Lung (tissue), 12 donors: Measurements from ENCODE around the gene TLX3. TPM values are rescaled to one million over a fixed set of nuclear protein-coding genes. Genes with fewer than 3 reads are reported as not detected.

Experiments
- ATAC-seq: fragments of 200-7000 bp; cut with Tn5 transposase; one replicate; pipeline ENCODE4 v1.9.1; 2020; ENCODE audit warnings: moderate number of reproducible peaks; ENCODE audit not compliant: insufficient read depth, low FRiP score
- DNase-seq, 3 donors: peaks; one replicate each; pipeline ENCODE4 v3.0.0-alpha.2; 2013 to 2017
- H3K27ac ChIP-seq, 2 donors: one replicate each; pipeline ENCODE4 v1.5.1; 2013; ENCODE audit warnings: mild to moderate bottlenecking in 2 of 2, moderate library complexity in 2 of 2, control low read depth in 1 of 2, inconsistent platforms in 1 of 2, low read depth in 1 of 2, low read length in 1 of 2
- H3K27me3 ChIP-seq, 3 donors: one replicate each; pipeline ENCODE4 v1.5.1; 2013; ENCODE audit warnings: low read length in 2 of 3; ENCODE audit not compliant: control insufficient read depth in 3 of 3, insufficient read depth in 3 of 3
- H3K36me3 ChIP-seq, 4 donors: one replicate each; pipeline ENCODE4 v1.5.1; 2013; ENCODE audit warnings: low read length in 4 of 4, mild to moderate bottlenecking in 1 of 4, moderate library complexity in 1 of 4; ENCODE audit not compliant: control insufficient read depth in 4 of 4, insufficient read depth in 4 of 4
- H3K4me1 ChIP-seq, 5 donors: one replicate each; pipeline ENCODE4 v1.5.1; 2013; ENCODE audit warnings: low read length in 5 of 5, mild to moderate bottlenecking in 2 of 5, moderate library complexity in 1 of 5; ENCODE audit not compliant: control insufficient read depth in 5 of 5, insufficient read depth in 5 of 5
- H3K4me3 ChIP-seq: one replicate; pipeline ENCODE4 v1.5.1; 2013; ENCODE audit warnings: mild to moderate bottlenecking, control low read depth, moderate library complexity
- H3K9ac ChIP-seq, 2 donors: one replicate each; pipeline ENCODE4 v1.5.1; 2013; ENCODE audit warnings: low read length in 2 of 2, control low read depth in 1 of 2; ENCODE audit not compliant: insufficient read depth in 1 of 2
- H3K9me3 ChIP-seq, 4 donors: one replicate each; pipeline ENCODE4 v1.5.1; 2013; ENCODE audit warnings: low read length in 3 of 4, mild to moderate bottlenecking in 1 of 4, moderate library complexity in 1 of 4; ENCODE audit not compliant: control insufficient read depth in 4 of 4, insufficient read depth in 3 of 4
- CTCF ChIP-seq: IDR thresholded peaks from 2 replicates; pipeline ENCODE4 v1.5.1; 2012; ENCODE audit warnings: mild to moderate bottlenecking; ENCODE audit errors: control extremely low read depth, extremely low read depth
- WGBS, 2 donors: extraction: QIAGEN DNeasy Blood & Tissue Kit; methylation state at CpG; one replicate each; pipeline ENCODE4 v1.1.7; 2013; 5-methylcytosine and 5-hydroxymethylcytosine counted together
- polyA plus RNA-seq, 2 donors: library from polyadenylated mRNA; stranded (reverse); fragments of 200-250 nt; gene quantifications; one replicate each; pipeline ENCODE4 v1.2.1, GENCODE V29; 2013
- total RNA-seq, 2 donors: library from RNA; depleted of rRNA in 1 of 2; stranded (reverse); fragments of >200 nt in 1 of 2; gene quantifications; one replicate each; pipeline ENCODE4 v1.2.1, GENCODE V29; 2014 to 2021
- donor health status: control.
- donor health status: control.
- donor health status: Bipolar disorder and iron deficiency.
- donor health status: healthy.
- donor health status: DM: yes; HTN: yes; CAD: no.

The TLX3 gene
- total and polyA plus RNA-seq, 4 donors = not detected

GRCh38 chr5:171317230-171317629 lies 8.2 kb downstream of the TLX3 start:
- TF ChIP-seq CTCF = no peak
- Histone ChIP-seq H3K27ac (no peak overlapping the region), H3K36me3 (no peaks in the 10 kb centered on the region), H3K4me3 (no peak overlapping the region), H3K27me3 (peaks cover 16 to 100% (median 86%) of the 10 kb centered on the region in 3 donors), H3K9me3 (peaks cover 0 to 16% (median 0%) of the 10 kb centered on the region in 4 donors), H3K4me1 (peaks cover 0 to 31% (median 4%) of the 10 kb centered on the region in 5 donors), H3K9ac (no peak overlapping the region)
- ATAC-seq (no peak), DNase-seq (peak in 1 of 3 donors; percentile 21)
- WGBS, 2 donors = 12 to 14% methylated on average over 11 of the region's 11 CpGs

DNA sequence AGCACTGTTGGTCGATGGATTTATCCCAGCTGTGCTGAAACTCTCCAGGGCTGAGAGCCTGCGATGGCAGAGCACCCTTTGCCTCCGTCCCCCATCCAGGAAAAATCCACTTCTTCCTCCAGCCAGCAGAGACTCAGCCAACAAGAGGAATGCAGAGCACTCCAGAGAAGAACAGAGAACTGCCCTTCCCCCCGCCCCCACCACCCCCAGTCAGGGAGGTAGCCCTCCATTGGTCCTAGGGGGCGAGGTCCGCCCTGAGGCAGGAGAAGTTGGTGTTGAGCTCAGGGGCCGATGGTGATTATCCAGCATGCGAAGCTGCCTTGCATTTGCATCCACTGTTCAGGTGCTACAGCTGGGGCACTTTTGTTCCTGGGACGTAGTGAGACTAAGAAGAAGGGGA lies 9.0 kb downstream of the TLX3 start:
- Histone ChIP-seq H3K4me1 (peaks cover 0 to 28% (median 4%) of the 10 kb centered on the region in 5 donors), H3K27me3 (peaks cover 14 to 100% (median 85%) of the 10 kb centered on the region in 3 donors)
- peak in 1 of 3 donors; percentile 41 for DNase-seq

GRCh38 chr5:171321447-171321846 lies 12.4 kb downstream of the TLX3 start:
- 79 to 84% methylated on average over 7 of the region's 7 CpGs for WGBS, 2 donors
- Histone ChIP-seq H3K9ac (no peak overlapping the region), H3K4me3 (no peak overlapping the region), H3K27me3 (peaks cover 18 to 90% (median 85%) of the 10 kb centered on the region in 3 donors), H3K27ac (no peak overlapping the region), H3K36me3 (no peaks in the 10 kb centered on the region), H3K4me1 (peaks cover 0 to 11% (median 2%) of the 10 kb centered on the region in 5 donors), H3K9me3 (peaks cover 0 to 10% (median 0%) of the 10 kb centered on the region in 4 donors)
- no peak for TF ChIP-seq CTCF
- no peak for DNase-seq
- ATAC-seq = no peak

More for the DNA sequence above, 9.0 kb downstream of the TLX3 start:
- Histone ChIP-seq H3K36me3 (no peaks in the 10 kb centered on the region), H3K9ac (no peak overlapping the region), H3K9me3 (peaks cover 0 to 13% (median 0%) of the 10 kb centered on the region in 4 donors), H3K27ac (no peak overlapping the region), H3K4me3 (no peak overlapping the region)
- TF ChIP-seq CTCF = no peak
- WGBS, 2 donors = 4 to 7% methylated on average over 8 to 9 of the region's 9 CpGs
- no peak for ATAC-seq

- H3K4me3 ChIP-seq = no peak overlapping the region
- H3K9ac ChIP-seq = no peak overlapping the region
- ATAC-seq (no peak), DNase-seq (no peak)
- peaks cover 0 to 8% (median 0%) of the 10 kb centered on the region in 4 donors for H3K9me3 ChIP-seq
- no peak overlapping the region for H3K27ac ChIP-seq
- no peak for TF ChIP-seq CTCF
- H3K27me3 ChIP-seq = peaks cover 18 to 88% (median 78%) of the 10 kb centered on the region in 3 donors
- peaks cover 0 to 3% (median 0%) of the 10 kb centered on the region in 5 donors for H3K4me1 ChIP-seq
- WGBS, 2 donors = 92% methylated on average over 5 of the region's 5 CpGs
- H3K36me3 ChIP-seq = no peaks in the 10 kb centered on the region
These were observed 13.5 kb downstream of the TLX3 start for GRCh38 chr5:171322527-171322926.
